ENCODE data around the gene CAMLG. TPM values are rescaled to one million over a fixed set of nuclear protein-coding genes. Genes with fewer than 3 reads are reported as not detected.
"Not testable (repeated sequence)": the region's sequence is repeated elsewhere in the genome, so short reads cannot be mapped to it uniquely, and the experiment has no call there.

Gene CAMLG
- total RNA-seq = 60.1 and 69.1 TPM in 2 replicates
- polyA plus RNA-seq = 27.4 and 39.3 TPM in 2 replicates
- polyA plus RNA-seq (2012) = 36.9 and 49.4 TPM in 2 replicates
- 3.0 and 4.0 TPM in 2 replicates for polyA minus RNA-seq (ENCODE audit: low replicate concordance)

- peak within 1 kb of the TSS; percentile 68 to 94 (median 90) for H3K4me3 ChIP-seq (replicated peaks in 1 of 4; ENCODE audit: control extremely low read depth in 1 of 4, insufficient read depth in 1 of 4, low read depth in 3 of 4, low read length in 4 of 4)
- peak; percentile 96 to 97 for DNase-seq (ENCODE audit: low read depth in 2 of 2)
Measured at GRCh38 chr5:134738133-134738962, at the start of gene CAMLG. Gene CAMLG, plus strand, starts transcription at chr5:134738548. Its CDS starts 73 bp downstream, at chr5:134738621.

DNA sequence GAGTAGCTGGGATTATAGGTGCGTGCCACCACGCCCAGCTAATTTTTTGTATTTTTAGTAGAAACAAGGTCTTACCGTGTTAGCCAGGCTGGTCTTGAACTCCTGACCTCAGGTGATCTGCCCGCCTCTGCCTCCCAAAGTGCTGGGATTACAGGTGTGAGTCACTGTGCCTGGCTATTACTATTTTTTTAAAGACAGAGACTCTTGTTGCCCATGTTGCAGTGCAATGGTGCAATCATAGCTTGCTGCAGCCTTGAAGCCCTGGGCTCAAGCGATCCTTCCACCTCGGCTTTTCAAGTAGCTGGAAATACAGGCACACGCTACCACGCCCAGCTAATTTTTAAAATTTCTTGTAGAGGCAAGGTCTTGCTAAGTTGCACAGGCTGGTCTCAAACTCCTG, 48.2 kb upstream of the CAMLG start:
- not testable (repeated sequence) for H3K27me3 ChIP-seq (ENCODE audit: control insufficient read depth, insufficient read depth, low read length); H3K36me3 ChIP-seq (ENCODE audit: control insufficient read depth, insufficient read depth, low read length); H3K27ac ChIP-seq (ENCODE audit: insufficient read depth, low read length); H2AFZ ChIP-seq (ENCODE audit: low read length); H3K4me2 ChIP-seq (ENCODE audit: extremely low read depth, insufficient read depth, low read length); H3K79me2 ChIP-seq (ENCODE audit: control insufficient read depth, insufficient read depth, low read length); H3K9ac ChIP-seq (ENCODE audit: insufficient read depth, low read length); H4K20me1 ChIP-seq (ENCODE audit: control insufficient read depth, extremely low read depth, insufficient read depth, low read length); H3K4me1 ChIP-seq (ENCODE audit: control insufficient read depth, extremely low read depth, insufficient read depth, low read length); H3K9me3 ChIP-seq (ENCODE audit: control insufficient read depth, insufficient read depth, low read depth, low read length); DNase-seq (ENCODE audit: low read depth in 2 of 2); H3K4me3 ChIP-seq (replicated peaks in 1 of 4; ENCODE audit: control extremely low read depth in 1 of 4, insufficient read depth in 1 of 4, low read depth in 3 of 4, low read length in 4 of 4)

More at GRCh38 chr5:134738133-134738962, at the start of gene CAMLG:
- Histone ChIP-seq H3K27ac (ENCODE audit: insufficient read depth, low read length) (peak within 1 kb of the TSS; percentile 81), H3K4me2 (ENCODE audit: extremely low read depth, insufficient read depth, low read length) (peak within 1 kb of the TSS; percentile 94), H3K27me3 (ENCODE audit: control insufficient read depth, insufficient read depth, low read length) (no peaks in the 10 kb centered on the region), H2AFZ (ENCODE audit: low read length) (peak within 1 kb of the TSS; percentile 93), H3K36me3 (ENCODE audit: control insufficient read depth, insufficient read depth, low read length) (peaks cover 3% of the 10 kb centered on the region), H3K9ac (ENCODE audit: insufficient read depth, low read length) (peak within 1 kb of the TSS; percentile 93), H3K4me1 (ENCODE audit: control insufficient read depth, extremely low read depth, insufficient read depth, low read length) (peaks cover 2% of the 10 kb centered on the region), H3K79me2 (ENCODE audit: control insufficient read depth, insufficient read depth, low read length) (peaks cover 23% of the 10 kb centered on the region), H3K9me3 (ENCODE audit: control insufficient read depth, insufficient read depth, low read depth, low read length) (no peaks in the 10 kb centered on the region), H4K20me1 (ENCODE audit: control insufficient read depth, extremely low read depth, insufficient read depth, low read length) (no peaks in the 10 kb centered on the region)
- peak; percentile 32 to 44 for TF ChIP-seq CTCF (conservative IDR thresholded peaks at IDR 0.05 in 1 of 2, IDR thresholded peaks at IDR 0.05 in 1 of 2; ENCODE audit: low read depth in 1 of 2, low read length in 2 of 2)
- TF ChIP-seq EZH2 (IDR thresholded peaks at IDR 0.05; ENCODE audit: low read length, missing control alignments) = no peak

DNA sequence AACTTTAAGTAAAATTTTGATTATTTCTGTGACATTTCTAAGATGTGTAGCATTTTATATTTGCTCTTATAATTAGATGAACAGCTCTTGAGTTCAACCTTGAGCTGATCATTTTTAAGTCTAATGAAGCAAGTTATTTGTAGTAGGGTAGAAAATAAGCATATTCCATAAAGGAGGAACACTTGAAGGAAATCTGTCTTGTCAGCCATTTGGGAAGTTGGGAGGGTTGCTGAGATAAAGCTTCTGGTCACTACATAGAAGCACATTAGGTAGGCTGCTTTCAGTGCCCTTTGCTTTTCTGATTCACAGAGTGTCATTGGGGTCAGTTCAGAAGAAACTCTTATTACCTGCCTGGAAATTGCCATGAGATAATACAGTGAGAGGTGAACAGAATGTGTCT, 45.6 kb upstream of the CAMLG start:
- no peak overlapping the region for H3K9ac ChIP-seq (ENCODE audit: insufficient read depth, low read length)
- H3K9me3 ChIP-seq (ENCODE audit: control insufficient read depth, insufficient read depth, low read depth, low read length) = no peaks in the 10 kb centered on the region
- no peaks in the 10 kb centered on the region for H4K20me1 ChIP-seq (ENCODE audit: control insufficient read depth, extremely low read depth, insufficient read depth, low read length)
- no peak overlapping the region for H3K4me3 ChIP-seq (replicated peaks in 1 of 4; ENCODE audit: control extremely low read depth in 1 of 4, insufficient read depth in 1 of 4, low read depth in 3 of 4, low read length in 4 of 4)
- no peak for DNase-seq (ENCODE audit: low read depth in 2 of 2)
- peaks cover 5% of the 10 kb centered on the region for H3K36me3 ChIP-seq (ENCODE audit: control insufficient read depth, insufficient read depth, low read length)
- no peaks in the 10 kb centered on the region for H3K27me3 ChIP-seq (ENCODE audit: control insufficient read depth, insufficient read depth, low read length)
- H3K79me2 ChIP-seq (ENCODE audit: control insufficient read depth, insufficient read depth, low read length) = no peaks in the 10 kb centered on the region
- no peak overlapping the region for H3K27ac ChIP-seq (ENCODE audit: insufficient read depth, low read length)
- H3K4me1 ChIP-seq (ENCODE audit: control insufficient read depth, extremely low read depth, insufficient read depth, low read length) = no peaks in the 10 kb centered on the region
- TF ChIP-seq EZH2 (IDR thresholded peaks at IDR 0.05; ENCODE audit: low read length, missing control alignments) = no peak
- TF ChIP-seq CTCF (conservative IDR thresholded peaks at IDR 0.05 in 1 of 2, IDR thresholded peaks at IDR 0.05 in 1 of 2; ENCODE audit: low read depth in 1 of 2, low read length in 2 of 2) = no peak
- H3K4me2 ChIP-seq (ENCODE audit: extremely low read depth, insufficient read depth, low read length) = no peak overlapping the region
- no peak overlapping the region for H2AFZ ChIP-seq (ENCODE audit: low read length)

Data from fibroblast of lung (primary cell).